ENCODE data around the gene SDK1. TPM values are rescaled to one million over a fixed set of nuclear protein-coding genes. Genes with fewer than 3 reads are reported as not detected.

SDK1 gene
- polyA plus RNA-seq, 2 of the 4 experiments (the other 2 are of a cell fraction): 0.12 to 0.28 TPM

DNA sequence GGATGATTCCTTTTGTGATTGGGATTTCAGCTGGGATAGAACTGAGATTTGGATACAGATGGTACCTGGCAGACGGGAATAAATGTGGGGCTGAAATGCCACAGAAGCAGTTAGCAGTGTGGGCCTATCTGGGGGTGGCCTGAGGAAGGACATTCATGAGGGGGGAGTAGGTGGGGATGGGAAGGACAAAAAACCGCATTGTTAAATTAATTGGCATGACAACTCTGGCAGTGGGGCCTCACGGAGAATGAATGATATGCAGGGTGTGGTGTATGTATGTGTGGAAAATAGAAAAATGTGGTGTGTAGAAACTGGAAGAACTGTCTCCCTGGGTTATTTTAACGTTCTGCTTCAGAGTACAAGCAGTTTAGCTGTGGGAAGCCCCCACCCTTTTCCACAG is 17.8 kb downstream of the SDK1 start:
- Histone ChIP-seq H3K4me3 (no peak overlapping the region), H3K4me1 (no peaks in the 10 kb centered on the region), H3K27ac (no peak overlapping the region), H3K4me2 (no peak overlapping the region), H3K9me3 (0 out of 3 replicates have a peak, but pooled peaks cover 7% of the 10 kb centered on the region)
- ChIA-PET POLR2A (no interaction called here), CTCF (interaction anchor here (1.9 kb wide), 1 partner anchor 10 kb away, joined by 4 read pairs; no protein-coding TSS in a partner anchor)
- WGBS (ENCODE audit: missing lambda C conversion rate): 38% methylated on average over 4 of the region's 4 CpGs
- ATAC-seq: no peak
- DNase-seq (ENCODE audit: low read depth in 1 of 2, low spot score in 1 of 2): no peak
- TF ChIP-seq GATA3 (IDR thresholded peaks at IDR 0.05; ENCODE audit: borderline replicate concordance) (no peak), POLR2A (IDR thresholded peaks at IDR 0.05; ENCODE audit: low read length) (no peak), NFE2L2 (conservative IDR thresholded peaks at IDR 0.05; ENCODE audit: low read length) (no peak)
- no peak for FAIRE-seq

DNA sequence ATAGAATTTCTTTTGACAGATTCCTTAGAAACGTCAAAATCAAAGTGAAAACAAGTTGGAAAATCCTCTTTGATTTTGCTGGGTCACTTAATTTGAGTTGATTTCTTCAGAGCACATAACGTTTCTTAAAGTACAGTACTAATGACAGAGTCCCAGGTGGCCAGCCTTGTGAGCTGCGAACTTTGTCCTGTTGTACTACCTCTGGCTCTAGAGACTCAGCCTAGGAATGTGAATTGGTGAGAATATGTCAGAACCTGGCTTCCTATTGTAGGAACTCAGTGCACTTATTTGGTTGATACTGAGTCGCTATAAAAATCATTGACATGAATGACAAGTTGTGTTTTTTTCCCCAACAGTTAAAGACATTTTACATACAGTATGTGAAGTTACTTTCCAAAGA is 20.2 kb downstream of the SDK1 start:
- POLR2A ChIA-PET: no interaction called here
- 0 out of 3 replicates have a peak, but pooled peaks cover 7% of the 10 kb centered on the region for H3K9me3 ChIP-seq
- CTCF ChIA-PET: interaction anchor here (0.6 to 1.3 kb wide), 3 partner anchors 19 to 1454 kb away, joined by 3 to 4 read pairs (median 3); partner anchors contain the start of gene AP5Z1
- H3K4me3 ChIP-seq: no peak overlapping the region
- ATAC-seq (no peak), DNase-seq (ENCODE audit: low read depth in 1 of 2, low spot score in 1 of 2) (no peak), FAIRE-seq (no peak)
- TF ChIP-seq TFCP2L1 (CRISPR knock-in tag; IDR thresholded peaks at IDR 0.05): no peak
- no peak for TF ChIP-seq RNF2 (IDR thresholded peaks at IDR 0.05; ENCODE audit: borderline replicate concordance, low read depth)
- 31% methylated on average over 4 of the region's 4 CpGs for WGBS (ENCODE audit: missing lambda C conversion rate)
- H3K4me1 ChIP-seq: no peaks in the 10 kb centered on the region
- H3K27ac ChIP-seq: no peak overlapping the region
- no peak overlapping the region for H3K4me2 ChIP-seq

DNA sequence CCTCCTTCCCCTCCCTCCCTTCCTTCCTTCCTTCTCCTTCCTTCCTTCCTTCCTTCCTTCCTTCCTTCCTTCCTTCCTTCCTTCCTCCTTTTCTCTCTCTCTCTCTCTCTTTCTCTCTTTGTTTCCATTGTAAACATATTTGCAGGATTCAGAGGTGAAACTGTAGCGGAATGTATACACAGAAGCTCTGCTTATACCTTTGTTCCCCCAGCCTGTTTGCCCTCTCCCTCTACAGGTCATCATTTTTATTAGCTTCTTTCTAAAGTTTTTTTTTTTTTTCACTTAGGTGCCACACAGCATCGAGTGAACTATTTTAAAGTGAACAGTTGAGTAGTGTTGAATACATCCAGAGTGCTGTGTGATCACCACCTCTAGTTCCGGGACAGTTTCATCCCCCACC is 20.7 kb downstream of the SDK1 start:
- Histone ChIP-seq H3K27ac (no peak overlapping the region), H3K9me3 (0 out of 3 replicates have a peak, but pooled peaks cover 7% of the 10 kb centered on the region), H3K4me3 (no peak overlapping the region), H3K4me2 (no peak overlapping the region), H3K4me1 (no peaks in the 10 kb centered on the region)
- DNase-seq (ENCODE audit: low read depth in 1 of 2, low spot score in 1 of 2): no peak
- 46% methylated on average over 3 of the region's 3 CpGs for WGBS (ENCODE audit: missing lambda C conversion rate)
- POLR2A ChIA-PET: no interaction called here
- CTCF ChIA-PET: interaction anchor here (0.6 kb wide), 1 partner anchor 1453 kb away, joined by 3 read pairs; the partner anchor contains the start of gene AP5Z1
- no peak for ATAC-seq
- FAIRE-seq: no peak
- no peak for TF ChIP-seq FOSB (CRISPR knock-in tag; IDR thresholded peaks at IDR 0.05)
- TF ChIP-seq POLR2AphosphoS2 (conservative IDR thresholded peaks at IDR 0.05; ENCODE audit: low read length): no peak
- TF ChIP-seq, protein P1, sequence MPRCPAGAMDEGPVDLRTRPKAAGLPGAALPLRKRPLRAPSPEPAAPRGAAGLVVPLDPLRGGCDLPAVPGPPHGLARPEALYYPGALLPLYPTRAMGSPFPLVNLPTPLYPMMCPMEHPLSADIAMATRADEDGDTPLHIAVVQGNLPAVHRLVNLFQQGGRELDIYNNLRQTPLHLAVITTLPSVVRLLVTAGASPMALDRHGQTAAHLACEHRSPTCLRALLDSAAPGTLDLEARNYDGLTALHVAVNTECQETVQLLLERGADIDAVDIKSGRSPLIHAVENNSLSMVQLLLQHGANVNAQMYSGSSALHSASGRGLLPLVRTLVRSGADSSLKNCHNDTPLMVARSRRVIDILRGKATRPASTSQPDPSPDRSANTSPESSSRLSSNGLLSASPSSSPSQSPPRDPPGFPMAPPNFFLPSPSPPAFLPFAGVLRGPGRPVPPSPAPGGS (IDR thresholded peaks at IDR 0.05): no peak
- no peak for TF ChIP-seq RAD21 (conservative IDR thresholded peaks at IDR 0.05 in 1 of 2, IDR thresholded peaks at IDR 0.05 in 1 of 2)
- TF ChIP-seq POLR2A (IDR thresholded peaks at IDR 0.05; ENCODE audit: low read length): no peak
- TF ChIP-seq NPAS2 (CRISPR knock-in tag; IDR thresholded peaks at IDR 0.05; ENCODE audit: borderline replicate concordance): no peak
- TF ChIP-seq ESRRA (IDR thresholded peaks at IDR 0.05; ENCODE audit: borderline replicate concordance, low read length): no peak
- TF ChIP-seq HOXB5 (CRISPR knock-in tag; IDR thresholded peaks at IDR 0.05): no peak
- TF ChIP-seq, protein P2, sequence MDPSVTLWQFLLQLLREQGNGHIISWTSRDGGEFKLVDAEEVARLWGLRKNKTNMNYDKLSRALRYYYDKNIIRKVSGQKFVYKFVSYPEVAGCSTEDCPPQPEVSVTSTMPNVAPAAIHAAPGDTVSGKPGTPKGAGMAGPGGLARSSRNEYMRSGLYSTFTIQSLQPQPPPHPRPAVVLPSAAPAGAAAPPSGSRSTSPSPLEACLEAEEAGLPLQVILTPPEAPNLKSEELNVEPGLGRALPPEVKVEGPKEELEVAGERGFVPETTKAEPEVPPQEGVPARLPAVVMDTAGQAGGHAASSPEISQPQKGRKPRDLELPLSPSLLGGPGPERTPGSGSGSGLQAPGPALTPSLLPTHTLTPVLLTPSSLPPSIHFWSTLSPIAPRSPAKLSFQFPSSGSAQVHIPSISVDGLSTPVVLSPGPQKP (IDR thresholded peaks at IDR 0.05; ENCODE audit: low read depth, low read length): no peak
- TF ChIP-seq FOXS1 (CRISPR knock-in tag; IDR thresholded peaks at IDR 0.05): no peak
- TF ChIP-seq JUN (IDR thresholded peaks at IDR 0.05): no peak

DNA sequence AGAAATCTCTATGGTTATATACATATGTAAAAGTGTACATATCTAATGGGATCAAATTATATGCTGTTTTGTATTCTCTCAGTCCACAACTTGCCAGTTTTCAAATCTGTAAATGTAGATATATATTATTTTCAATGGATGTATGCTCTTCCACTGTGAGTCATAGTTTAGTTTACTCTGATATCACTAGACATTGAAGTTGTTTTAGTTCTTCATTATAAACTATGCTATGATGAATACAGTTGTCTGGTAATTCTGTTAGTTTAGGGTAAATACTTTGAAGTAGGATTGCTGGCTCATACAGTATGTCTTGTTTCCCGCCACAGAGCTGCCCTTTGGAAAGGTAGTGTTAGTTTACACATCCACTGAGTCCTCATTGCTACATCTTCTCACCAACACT is 25.2 kb downstream of the SDK1 start:
- Histone ChIP-seq H3K27ac (no peak overlapping the region), H3K9me3 (0 out of 3 replicates have a peak, but pooled peaks cover 7% of the 10 kb centered on the region), H3K4me1 (no peaks in the 10 kb centered on the region), H3K4me3 (no peak overlapping the region), H3K4me2 (no peak overlapping the region)
- ATAC-seq (no peak), DNase-seq (ENCODE audit: low read depth in 1 of 2, low spot score in 1 of 2) (no peak), FAIRE-seq (no peak)
- 38% methylated on average over 1 of the region's 1 CpG for WGBS (ENCODE audit: missing lambda C conversion rate)
- POLR2A ChIA-PET: no interaction called here
- CTCF ChIA-PET: interaction anchor here (2.3 kb wide), 1 partner anchor 461 kb away, joined by 7 read pairs; no protein-coding TSS in a partner anchor
- TF ChIP-seq, protein P3, sequence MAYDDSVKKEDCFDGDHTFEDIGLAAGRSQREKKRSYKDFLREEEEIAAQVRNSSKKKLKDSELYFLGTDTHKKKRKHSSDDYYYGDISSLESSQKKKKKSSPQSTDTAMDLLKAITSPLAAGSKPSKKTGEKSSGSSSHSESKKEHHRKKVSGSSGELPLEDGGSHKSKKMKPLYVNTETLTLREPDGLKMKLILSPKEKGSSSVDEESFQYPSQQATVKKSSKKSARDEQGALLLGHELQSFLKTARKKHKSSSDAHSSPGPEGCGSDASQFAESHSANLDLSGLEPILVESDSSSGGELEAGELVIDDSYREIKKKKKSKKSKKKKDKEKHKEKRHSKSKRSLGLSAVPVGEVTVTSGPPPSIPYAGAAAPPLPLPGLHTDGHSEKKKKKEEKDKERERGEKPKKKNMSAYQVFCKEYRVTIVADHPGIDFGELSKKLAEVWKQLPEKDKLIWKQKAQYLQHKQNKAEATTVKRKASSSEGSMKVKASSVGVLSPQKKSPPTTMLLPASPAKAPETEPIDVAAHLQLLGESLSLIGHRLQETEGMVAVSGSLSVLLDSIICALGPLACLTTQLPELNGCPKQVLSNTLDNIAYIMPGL (CRISPR knock-in tag; IDR thresholded peaks at IDR 0.05; ENCODE audit: borderline replicate concordance): no peak
- TF ChIP-seq, protein P4, sequence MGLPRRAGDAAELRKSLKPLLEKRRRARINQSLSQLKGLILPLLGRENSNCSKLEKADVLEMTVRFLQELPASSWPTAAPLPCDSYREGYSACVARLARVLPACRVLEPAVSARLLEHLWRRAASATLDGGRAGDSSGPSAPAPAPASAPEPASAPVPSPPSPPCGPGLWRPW (IDR thresholded peaks at IDR 0.05): no peak
- TF ChIP-seq BHLHE40 (IDR thresholded peaks at IDR 0.05; ENCODE audit: low read depth, low read length): no peak
- no peak for TF ChIP-seq FOSL2 (IDR thresholded peaks at IDR 0.05)
- no peak for TF ChIP-seq FOSL2 (CRISPR knock-in tag; IDR thresholded peaks at IDR 0.05)
- TF ChIP-seq TFCP2L1 (CRISPR knock-in tag; IDR thresholded peaks at IDR 0.05): no peak
- no peak for TF ChIP-seq SREBF2 (IDR thresholded peaks at IDR 0.05)
- TF ChIP-seq EHMT2 (IDR thresholded peaks at IDR 0.05; ENCODE audit: low read depth): no peak
- no peak for TF ChIP-seq CBX2 (IDR thresholded peaks at IDR 0.05; ENCODE audit: borderline replicate concordance, low read depth)
- TF ChIP-seq MAZ (IDR thresholded peaks at IDR 0.05; ENCODE audit: borderline replicate concordance, low read depth, low read length): no peak
- TF ChIP-seq, protein P1 (IDR thresholded peaks at IDR 0.05): no peak
- no peak for TF ChIP-seq FOXS1 (CRISPR knock-in tag; IDR thresholded peaks at IDR 0.05)
- TF ChIP-seq ZSCAN20 (CRISPR knock-in tag; IDR thresholded peaks at IDR 0.05): no peak
- no peak for TF ChIP-seq HOXA7 (CRISPR knock-in tag; IDR thresholded peaks at IDR 0.05)

Measured in A549 (cell line).